ENCODE measurements around the gene SUMO1.
"Not testable (repeated sequence)": the region's sequence is repeated elsewhere in the genome, so short reads cannot be mapped to it uniquely, and the experiment has no call there.

Gene SUMO1

DNA sequence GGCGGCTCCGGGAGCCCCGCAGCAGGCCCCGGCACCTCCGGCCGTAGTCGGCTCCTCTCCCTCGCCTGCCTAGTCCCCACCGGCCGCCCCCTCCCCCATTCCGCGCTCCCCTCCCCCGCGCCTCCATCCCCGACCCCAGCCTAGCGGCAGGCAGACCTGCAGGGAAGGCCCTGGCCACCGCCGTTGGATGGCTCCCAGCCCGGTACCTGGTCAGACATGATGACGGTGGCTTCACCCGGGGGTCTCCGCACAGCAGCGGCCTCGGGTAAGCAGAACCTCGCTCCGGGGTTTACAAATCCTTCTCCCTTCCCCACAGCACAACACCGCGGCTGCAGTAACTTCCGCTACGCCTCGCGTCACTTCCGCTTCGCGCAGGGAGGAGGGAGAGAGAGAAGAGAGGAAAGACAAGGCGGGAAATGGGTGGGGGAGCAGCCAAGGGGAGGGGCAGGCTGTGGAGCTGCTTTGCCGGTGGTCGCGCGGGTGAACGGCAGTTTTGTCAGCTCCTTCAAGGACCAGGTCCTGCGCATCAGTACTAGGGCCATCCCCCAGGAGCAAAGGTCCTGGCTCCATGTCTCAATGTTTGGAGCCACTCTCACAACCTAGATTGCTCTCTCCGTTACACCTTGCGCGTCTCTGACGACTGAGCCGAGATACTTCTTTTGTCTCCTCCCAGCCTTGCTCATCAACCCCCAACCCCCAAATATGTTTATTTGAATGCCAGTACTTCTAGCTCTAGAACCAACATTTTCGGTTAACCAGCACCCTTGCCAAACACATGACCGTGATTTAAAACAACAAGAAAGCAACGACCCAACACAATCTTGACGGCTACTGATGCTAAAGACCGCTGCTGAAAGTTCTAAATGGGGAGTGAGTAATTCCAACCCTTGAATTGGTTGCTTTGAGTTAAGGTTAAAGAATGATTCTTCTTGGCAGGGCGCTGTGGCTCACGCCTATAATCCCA lies at the start of gene SUMO1:
Gene SUMO1, minus strand, starts transcription at position 364 of the 964 bp plus-strand sequence. Its CDS starts 146 bp downstream, at position 218.
- DNase-seq (ENCODE audit: low spot score): peak; percentile 75

DNA sequence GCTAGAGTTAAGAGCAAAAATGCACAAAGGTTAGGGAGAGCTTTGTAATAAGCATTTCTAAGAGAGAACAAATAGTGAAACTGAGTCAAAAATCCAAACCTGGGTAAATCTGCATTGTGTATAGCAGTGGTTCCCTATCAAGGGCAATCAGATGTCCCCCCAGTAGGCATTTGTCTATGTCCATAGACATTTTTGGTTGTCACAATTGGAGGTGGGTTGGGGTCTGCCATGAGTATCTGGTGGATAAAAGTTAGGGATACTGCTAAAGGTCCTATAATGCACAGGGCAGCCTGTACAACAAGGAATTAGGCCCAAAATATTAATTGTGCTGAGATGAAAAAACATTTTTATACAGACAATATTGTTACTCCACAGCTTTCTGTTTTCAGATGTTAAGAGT lies 48.2 kb upstream of the SUMO1 start:
- DNase-seq (ENCODE audit: low spot score): no peak

GRCh38 chr2:202278944-202279343 lies 40.5 kb upstream of the SUMO1 start:
- peak; percentile 53 for DNase-seq (ENCODE audit: low spot score)

GRCh38 chr2:202278036-202278760 lies 39.8 kb upstream of the SUMO1 start:
- no peak for DNase-seq (ENCODE audit: low spot score)

- DNase-seq (ENCODE audit: low spot score): not testable (repeated sequence)
Measured at GRCh38 chr2:202276078-202276720, 37.8 kb upstream of the SUMO1 start.

- DNase-seq (ENCODE audit: low spot score): no peak
Measured at GRCh38 chr2:202270487-202270886, 32.1 kb upstream of the SUMO1 start.

DNA sequence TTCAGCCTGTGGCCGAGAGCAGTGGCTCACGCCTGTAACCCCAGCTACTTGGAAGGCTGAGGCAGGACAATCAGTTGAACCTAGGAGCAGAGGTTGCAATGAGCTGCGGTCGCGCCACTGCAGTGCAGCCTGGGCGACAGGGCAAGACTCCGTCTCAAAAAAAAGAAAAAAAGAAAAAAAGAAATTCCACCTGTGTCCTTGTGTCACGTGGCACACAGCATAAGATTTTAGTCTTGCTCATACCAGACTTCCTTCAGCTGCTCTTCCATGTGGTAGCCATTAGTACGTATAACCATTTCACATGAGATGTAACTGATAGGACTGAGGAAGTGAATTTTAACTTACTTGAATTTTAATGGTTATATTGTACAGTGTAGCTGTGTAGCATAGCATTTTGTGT lies 31.2 kb upstream of the SUMO1 start:
- no peak for DNase-seq (ENCODE audit: low spot score)

DNA sequence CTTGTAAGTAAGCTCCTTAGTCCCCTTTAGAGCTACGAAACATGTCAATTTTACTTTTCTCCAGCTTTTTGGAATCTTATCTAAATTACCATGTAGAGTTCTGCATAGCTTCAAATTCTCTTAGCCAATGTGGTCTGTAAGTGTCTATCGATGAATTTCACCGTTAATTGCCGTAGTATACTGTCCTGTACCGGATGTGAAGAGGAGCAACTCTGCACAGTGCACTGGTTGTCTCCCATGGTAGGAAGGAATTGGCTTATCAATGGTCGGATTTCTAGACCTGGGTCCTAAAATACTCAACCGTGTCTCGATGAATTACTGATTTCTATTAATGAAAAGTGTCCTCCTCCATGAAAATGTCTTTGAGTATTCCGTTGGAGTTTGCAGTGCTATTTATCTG lies 29.1 kb upstream of the SUMO1 start:
- peak; percentile 22 for DNase-seq (ENCODE audit: low spot score)

DNA sequence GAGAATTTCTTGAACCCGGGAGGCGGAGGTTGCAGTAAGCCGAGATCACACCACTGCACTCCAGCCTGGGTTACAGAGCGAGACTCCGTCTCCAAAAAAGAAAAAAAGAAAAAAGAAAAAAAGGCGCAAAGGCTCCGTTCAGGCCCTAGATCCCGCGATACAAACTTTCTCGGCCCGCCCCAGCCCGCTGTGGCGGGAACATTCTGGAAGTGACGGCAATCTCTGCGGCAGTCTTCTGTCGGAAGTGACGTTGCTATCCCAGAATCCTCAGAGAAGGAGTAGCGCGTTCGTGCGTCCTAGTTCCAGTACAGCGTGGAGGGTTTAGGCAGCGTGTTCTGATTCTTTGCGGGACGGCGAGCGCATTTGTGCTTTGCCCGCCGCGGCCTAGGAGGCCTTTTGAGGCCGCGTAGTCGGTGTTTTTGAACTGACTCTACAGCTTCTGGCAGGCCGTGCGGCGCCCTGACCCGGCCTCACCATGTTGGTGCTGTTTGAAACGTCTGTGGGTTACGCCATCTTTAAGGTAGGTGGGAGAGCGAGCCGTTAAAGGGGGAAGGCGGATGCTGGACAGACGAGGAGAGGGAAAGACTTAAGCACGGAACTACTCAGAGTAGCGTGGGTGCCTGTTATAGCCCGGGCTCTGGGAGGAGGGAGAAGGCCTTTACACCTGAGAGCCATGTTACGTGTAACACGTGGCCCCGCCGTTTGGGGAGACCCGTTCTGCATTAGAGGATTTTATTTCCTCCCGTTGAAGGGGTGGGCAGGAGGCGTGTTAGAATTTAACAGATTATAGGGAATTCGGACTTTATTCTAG lies 27.3 kb upstream of the SUMO1 start, which contains the start of gene NOP58:
Gene NOP58, plus strand, starts transcription at position 297 of the 811 bp plus-strand sequence. Its CDS starts 179 bp downstream, at position 476.
- peak; percentile 86 for DNase-seq (ENCODE audit: low spot score)

- DNase-seq (ENCODE audit: low spot score): no peak
Measured at GRCh38 chr2:202261531-202261930, 23.1 kb upstream of the SUMO1 start.

DNA sequence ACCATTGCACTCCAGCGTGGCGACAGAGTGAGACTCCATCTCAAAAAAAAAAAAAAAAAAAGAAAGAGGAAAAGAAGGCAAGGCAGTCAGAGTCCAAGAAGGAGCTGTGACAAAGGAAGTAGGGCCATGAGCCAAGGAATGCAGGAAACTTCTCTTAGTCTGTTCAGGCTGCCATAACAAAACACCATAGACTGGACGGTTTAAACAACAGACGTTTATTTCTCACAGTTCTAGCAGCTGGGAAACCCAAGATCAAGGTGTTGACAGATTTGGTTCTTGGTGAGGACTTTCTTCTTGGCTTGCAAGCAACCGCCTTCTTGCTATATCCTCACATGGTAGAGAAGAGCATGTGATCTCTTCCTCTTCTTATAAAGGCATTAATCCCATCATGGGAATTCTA lies 13.1 kb upstream of the SUMO1 start:
- no peak for DNase-seq (ENCODE audit: low spot score)

- no peak for DNase-seq (ENCODE audit: low spot score)
Measured at GRCh38 chr2:202249521-202250253, 11.3 kb upstream of the SUMO1 start.

DNA sequence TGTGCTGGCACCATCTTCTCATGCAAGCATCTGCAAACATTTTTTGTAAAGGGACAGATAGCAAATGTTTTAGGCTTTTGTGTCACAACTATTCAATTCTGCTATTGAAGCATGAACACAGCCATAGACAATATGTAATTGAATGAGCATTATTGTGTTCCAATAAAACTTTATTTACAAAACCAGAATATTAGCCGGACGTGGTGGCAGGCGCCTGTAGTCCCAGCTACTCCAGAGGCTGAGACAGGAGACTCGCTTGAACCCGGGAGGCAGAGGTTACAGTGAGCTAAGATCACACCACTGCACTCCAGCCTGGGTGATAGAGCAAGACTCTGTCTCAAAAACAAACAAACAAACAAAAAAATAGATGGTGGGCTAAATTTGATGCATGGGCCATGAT lies 9.3 kb upstream of the SUMO1 start:
- DNase-seq (ENCODE audit: low spot score): not testable (repeated sequence)

DNA sequence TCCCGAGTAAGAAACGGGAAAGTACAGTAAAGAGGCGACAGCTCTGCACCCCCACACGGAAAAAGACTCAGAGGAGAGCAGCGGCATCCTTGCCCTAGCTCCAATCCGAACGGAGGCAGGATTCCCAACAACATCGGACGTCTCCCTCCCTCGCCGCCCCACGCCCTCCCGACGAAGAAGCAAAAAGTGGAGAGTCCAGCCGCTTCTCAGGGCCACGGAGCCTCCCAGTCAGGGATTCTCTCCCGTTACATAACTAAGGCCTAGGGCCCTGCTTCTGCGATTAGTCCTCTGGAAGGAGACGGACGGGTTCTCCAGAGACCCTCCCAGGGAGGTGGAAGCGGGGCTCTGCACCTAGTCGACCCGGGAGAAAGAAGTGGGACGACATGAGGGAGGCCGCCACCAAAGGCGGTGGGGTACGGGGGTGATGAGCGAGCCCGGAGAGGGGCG lies 587 bp downstream of the SUMO1 start:
- peak; percentile 29 for DNase-seq (ENCODE audit: low spot score)

DNA sequence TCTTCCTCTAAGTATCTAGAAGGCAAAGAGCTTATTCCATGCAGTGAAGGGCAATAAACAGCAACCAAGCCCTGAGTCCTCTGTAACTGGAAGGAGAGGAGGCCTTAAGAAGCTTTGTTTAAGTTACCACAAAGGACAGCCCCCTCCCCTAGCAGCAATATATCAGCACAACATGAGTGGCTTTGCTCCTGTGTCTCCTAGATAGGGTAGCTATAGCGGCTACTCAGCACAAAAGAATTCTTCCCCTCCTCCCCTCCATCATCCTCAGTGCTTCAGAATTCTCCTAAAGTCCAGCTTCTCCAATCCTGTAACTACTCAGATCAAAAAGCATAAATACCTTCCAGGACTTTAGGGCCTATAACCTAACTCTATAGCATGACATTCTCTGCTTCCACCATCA lies 16.5 kb downstream of the SUMO1 start:
- no peak for DNase-seq (ENCODE audit: low spot score)

- DNase-seq (ENCODE audit: low spot score): no peak
Measured at GRCh38 chr2:202215179-202215578, 23.2 kb downstream of the SUMO1 start.

DNA sequence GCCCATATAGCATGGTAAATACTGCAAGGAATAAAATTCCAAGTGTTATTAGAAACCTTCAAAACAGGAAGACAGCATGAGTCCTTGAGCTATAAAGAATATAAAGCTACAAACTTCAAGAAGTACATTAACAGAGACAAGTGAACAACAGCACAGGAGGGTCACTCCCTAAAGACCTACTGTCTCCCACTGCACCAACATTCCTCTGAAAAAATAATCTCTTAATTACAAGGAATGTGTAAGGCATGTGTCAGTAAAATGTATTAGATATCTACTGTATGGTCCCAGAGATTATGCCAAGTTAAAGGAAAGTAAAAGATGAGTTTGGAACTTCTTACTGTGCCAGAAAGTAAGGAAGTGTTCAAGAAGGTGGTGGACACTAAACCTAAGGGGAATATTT lies 29.9 kb downstream of the SUMO1 start:
- no peak for DNase-seq (ENCODE audit: low spot score)

DNA sequence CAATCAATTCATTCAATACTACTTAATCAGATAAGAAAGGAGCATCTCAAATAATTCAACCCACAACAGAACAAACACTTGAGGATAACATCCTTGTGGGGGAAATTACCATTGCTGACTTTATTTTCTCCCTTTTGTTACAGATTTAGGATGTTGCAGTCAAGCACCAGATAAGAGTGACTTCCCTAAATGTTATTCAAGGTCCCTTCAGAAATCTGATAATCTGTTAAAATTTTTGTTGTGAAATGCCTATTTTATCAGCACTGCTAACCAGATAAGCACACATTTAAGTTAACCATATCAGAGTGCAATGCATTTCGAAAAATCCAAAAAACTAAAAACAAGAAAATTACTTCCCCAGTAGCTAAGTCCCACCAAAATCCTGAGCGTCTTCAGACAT lies 33.5 kb downstream of the SUMO1 start:
- DNase-seq (ENCODE audit: low spot score): no peak

DNA sequence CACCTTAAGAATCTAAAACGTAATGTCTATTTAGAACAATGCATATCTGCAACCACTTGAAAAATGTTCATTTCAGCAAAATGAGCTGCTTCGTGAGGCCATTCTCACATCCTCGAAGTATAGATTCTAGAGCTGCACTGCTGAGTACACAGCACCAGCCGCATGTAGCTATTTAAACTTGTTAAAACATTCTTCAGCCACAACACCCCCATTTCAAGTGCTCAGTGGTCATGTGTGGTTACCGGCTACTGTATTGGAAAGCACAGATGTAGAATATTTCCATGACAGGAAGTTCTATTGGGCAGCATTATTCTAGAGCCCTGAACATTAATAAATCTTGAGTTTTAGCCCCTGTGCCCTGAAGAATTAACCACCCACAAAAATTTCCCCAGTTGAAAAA lies 35.0 kb downstream of the SUMO1 start:
- no peak for DNase-seq (ENCODE audit: low spot score)

GRCh38 chr2:202201220-202202160 lies 36.9 kb downstream of the SUMO1 start:
- DNase-seq (ENCODE audit: low spot score): no peak
